ENCODE results near the gene PXDC1. TPM values are rescaled to one million over a fixed set of nuclear protein-coding genes. Genes with fewer than 3 reads are reported as not detected.

Gene PXDC1
- 16.2 to 21.3 TPM (median 17.6 TPM) in 5 replicates for total RNA-seq (2022; extraction: Qiagen RNA extraction)

GRCh38 chr6:3751077-3751729 lies at the start of gene PXDC1:
Gene PXDC1 (minus strand): TSS chr6:3751713. CDS start chr6:3751531, 182 bp downstream.

Other genes starting within 250 kb of the PXDC1 start
- gene FAM50B, start 97.7 kb upstream of the PXDC1 start, total RNA-seq (2022; extraction: Qiagen RNA extraction), result 4.6 to 6.2 TPM (median 5.8 TPM) in 5 replicates